Measurements from ENCODE around the gene TMEM94. TPM values are rescaled to one million over a fixed set of nuclear protein-coding genes. Genes with fewer than 3 reads are reported as not detected.

Gene TMEM94
- total and polyA plus RNA-seq, 9 of the 15 experiments (the other 6 are each of a cell fraction or from before 2014, with no cell fraction given): 0.35 to 48.1 (median 14.4) TPM

- TF ChIP-seq SRSF3 (IDR thresholded peaks at IDR 0.05; ENCODE audit: insufficient read depth, low read length): 0 out of 2 replicates have a peak, but pooled peaks have one; percentile 38
- TF ChIP-seq KLF13 (tag; IDR thresholded peaks at IDR 0.05; ENCODE audit: borderline replicate concordance, low read depth): peak; percentile 58; the same call in 1 of the 2 replicates
- TF ChIP-seq, protein P1, sequence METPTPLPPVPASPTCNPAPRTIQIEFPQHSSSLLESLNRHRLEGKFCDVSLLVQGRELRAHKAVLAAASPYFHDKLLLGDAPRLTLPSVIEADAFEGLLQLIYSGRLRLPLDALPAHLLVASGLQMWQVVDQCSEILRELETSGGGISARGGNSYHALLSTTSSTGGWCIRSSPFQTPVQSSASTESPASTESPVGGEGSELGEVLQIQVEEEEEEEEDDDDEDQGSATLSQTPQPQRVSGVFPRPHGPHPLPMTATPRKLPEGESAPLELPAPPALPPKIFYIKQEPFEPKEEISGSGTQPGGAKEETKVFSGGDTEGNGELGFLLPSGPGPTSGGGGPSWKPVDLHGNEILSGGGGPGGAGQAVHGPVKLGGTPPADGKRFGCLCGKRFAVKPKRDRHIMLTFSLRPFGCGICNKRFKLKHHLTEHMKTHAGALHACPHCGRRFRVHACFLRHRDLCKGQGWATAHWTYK (CRISPR knock-in tag; IDR thresholded peaks at IDR 0.05): no peak
- TF ChIP-seq E2F3 (CRISPR knock-in tag; IDR thresholded peaks at IDR 0.05): 0 out of 2 replicates have a peak, but pooled peaks have one; percentile 23
- TF ChIP-seq, protein P2, sequence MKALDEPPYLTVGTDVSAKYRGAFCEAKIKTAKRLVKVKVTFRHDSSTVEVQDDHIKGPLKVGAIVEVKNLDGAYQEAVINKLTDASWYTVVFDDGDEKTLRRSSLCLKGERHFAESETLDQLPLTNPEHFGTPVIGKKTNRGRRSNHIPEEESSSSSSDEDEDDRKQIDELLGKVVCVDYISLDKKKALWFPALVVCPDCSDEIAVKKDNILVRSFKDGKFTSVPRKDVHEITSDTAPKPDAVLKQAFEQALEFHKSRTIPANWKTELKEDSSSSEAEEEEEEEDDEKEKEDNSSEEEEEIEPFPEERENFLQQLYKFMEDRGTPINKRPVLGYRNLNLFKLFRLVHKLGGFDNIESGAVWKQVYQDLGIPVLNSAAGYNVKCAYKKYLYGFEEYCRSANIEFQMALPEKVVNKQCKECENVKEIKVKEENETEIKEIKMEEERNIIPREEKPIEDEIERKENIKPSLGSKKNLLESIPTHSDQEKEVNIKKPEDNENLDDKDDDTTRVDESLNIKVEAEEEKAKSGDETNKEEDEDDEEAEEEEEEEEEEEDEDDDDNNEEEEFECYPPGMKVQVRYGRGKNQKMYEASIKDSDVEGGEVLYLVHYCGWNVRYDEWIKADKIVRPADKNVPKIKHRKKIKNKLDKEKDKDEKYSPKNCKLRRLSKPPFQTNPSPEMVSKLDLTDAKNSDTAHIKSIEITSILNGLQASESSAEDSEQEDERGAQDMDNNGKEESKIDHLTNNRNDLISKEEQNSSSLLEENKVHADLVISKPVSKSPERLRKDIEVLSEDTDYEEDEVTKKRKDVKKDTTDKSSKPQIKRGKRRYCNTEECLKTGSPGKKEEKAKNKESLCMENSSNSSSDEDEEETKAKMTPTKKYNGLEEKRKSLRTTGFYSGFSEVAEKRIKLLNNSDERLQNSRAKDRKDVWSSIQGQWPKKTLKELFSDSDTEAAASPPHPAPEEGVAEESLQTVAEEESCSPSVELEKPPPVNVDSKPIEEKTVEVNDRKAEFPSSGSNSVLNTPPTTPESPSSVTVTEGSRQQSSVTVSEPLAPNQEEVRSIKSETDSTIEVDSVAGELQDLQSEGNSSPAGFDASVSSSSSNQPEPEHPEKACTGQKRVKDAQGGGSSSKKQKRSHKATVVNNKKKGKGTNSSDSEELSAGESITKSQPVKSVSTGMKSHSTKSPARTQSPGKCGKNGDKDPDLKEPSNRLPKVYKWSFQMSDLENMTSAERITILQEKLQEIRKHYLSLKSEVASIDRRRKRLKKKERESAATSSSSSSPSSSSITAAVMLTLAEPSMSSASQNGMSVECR (CRISPR knock-in tag; IDR thresholded peaks at IDR 0.05): peak; percentile 70
- TF ChIP-seq, protein P3, sequence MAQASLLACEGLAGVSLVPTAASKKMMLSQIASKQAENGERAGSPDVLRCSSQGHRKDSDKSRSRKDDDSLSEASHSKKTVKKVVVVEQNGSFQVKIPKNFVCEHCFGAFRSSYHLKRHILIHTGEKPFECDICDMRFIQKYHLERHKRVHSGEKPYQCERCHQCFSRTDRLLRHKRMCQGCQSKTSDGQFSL (CRISPR knock-in tag; IDR thresholded peaks at IDR 0.05): no peak
- TF ChIP-seq, protein P3 (tag; IDR thresholded peaks at IDR 0.05): no peak
- TF ChIP-seq ZBTB12 (CRISPR knock-in tag; IDR thresholded peaks at IDR 0.05): 0 out of 2 replicates have a peak, but pooled peaks have one; percentile 46
- no peak for TF ChIP-seq HMG20A (CRISPR knock-in tag; conservative IDR thresholded peaks at IDR 0.05)
- TF ChIP-seq TBP (optimal IDR thresholded peaks at IDR 0.05; ENCODE audit: low read depth, low read length): peak; percentile 85
- peak; percentile 98 for TF ChIP-seq NEUROD1 (IDR thresholded peaks at IDR 0.05; ENCODE audit: borderline replicate concordance, low read depth, low read length, partially characterized antibody)
- no peak for TF ChIP-seq SAFB2 (IDR thresholded peaks at IDR 0.05; ENCODE audit: borderline replicate concordance, low read depth, low read length, severe bottlenecking)
- peak; percentile 68 for TF ChIP-seq SUPT5H (IDR thresholded peaks at IDR 0.05)
- TF ChIP-seq DIDO1 (tag; IDR thresholded peaks at IDR 0.05; ENCODE audit: low read depth): peak; percentile 60; the same call in 1 of the 2 replicates
- TF ChIP-seq NFRKB (IDR thresholded peaks at IDR 0.05; ENCODE audit: low read depth): peak; percentile 97
- peak; percentile 23 for TF ChIP-seq HNRNPLL (IDR thresholded peaks at IDR 0.05; ENCODE audit: low read depth, low read length, poor library complexity, severe bottlenecking)
- TF ChIP-seq FOS (IDR thresholded peaks at IDR 0.05; ENCODE audit: extremely low read depth, insufficient read length): peak; percentile 98
- TF ChIP-seq ETV1 (tag; conservative IDR thresholded peaks at IDR 0.05; ENCODE audit: low read depth): peak; percentile 51; the same call in 1 of the 2 replicates
These were observed at the start of gene TMEM94 (continued) for GRCh38 chr17:75456417-75457046.
